HUES6 (cell line): ENCODE measurements around the gene SMIM1.
"Not testable (repeated sequence)": the region's sequence is repeated elsewhere in the genome, so short reads cannot be mapped to it uniquely, and the experiment has no call there.

Experiments
- H3K27ac ChIP-seq: 2 replicates; pipeline ENCODE4 v1.7.0; 2013; ENCODE audit warnings: low read depth, mild to moderate bottlenecking, low read length, inconsistent platforms
- H3K27me3 ChIP-seq: 2 replicates; pipeline ENCODE4 v1.6.1; 2013; ENCODE audit warnings: low read length; ENCODE audit not compliant: control insufficient read depth, insufficient read depth
- H3K36me3 ChIP-seq: 2 replicates; pipeline ENCODE4 v1.6.1; 2013; ENCODE audit warnings: low read length; ENCODE audit not compliant: control insufficient read depth, insufficient read depth
- H3K4me1 ChIP-seq: 2 replicates; pipeline ENCODE4 v1.6.1; 2013; ENCODE audit warnings: low read length; ENCODE audit not compliant: control insufficient read depth, insufficient read depth
- H3K4me3 ChIP-seq: 2 replicates; pipeline ENCODE4 v1.5.1; 2013; ENCODE audit warnings: low read depth, low read length
- H3K9ac ChIP-seq: one replicate; pipeline ENCODE4 v1.6.1; 2013; ENCODE audit warnings: mild to moderate bottlenecking, low read length
- H3K9me3 ChIP-seq: 2 replicates; pipeline ENCODE4 v1.6.1; 2013; ENCODE audit warnings: low read depth, low read length; ENCODE audit not compliant: control insufficient read depth, insufficient read depth

The SMIM1 gene, protein sequence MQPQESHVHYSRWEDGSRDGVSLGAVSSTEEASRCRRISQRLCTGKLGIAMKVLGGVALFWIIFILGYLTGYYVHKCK

DNA sequence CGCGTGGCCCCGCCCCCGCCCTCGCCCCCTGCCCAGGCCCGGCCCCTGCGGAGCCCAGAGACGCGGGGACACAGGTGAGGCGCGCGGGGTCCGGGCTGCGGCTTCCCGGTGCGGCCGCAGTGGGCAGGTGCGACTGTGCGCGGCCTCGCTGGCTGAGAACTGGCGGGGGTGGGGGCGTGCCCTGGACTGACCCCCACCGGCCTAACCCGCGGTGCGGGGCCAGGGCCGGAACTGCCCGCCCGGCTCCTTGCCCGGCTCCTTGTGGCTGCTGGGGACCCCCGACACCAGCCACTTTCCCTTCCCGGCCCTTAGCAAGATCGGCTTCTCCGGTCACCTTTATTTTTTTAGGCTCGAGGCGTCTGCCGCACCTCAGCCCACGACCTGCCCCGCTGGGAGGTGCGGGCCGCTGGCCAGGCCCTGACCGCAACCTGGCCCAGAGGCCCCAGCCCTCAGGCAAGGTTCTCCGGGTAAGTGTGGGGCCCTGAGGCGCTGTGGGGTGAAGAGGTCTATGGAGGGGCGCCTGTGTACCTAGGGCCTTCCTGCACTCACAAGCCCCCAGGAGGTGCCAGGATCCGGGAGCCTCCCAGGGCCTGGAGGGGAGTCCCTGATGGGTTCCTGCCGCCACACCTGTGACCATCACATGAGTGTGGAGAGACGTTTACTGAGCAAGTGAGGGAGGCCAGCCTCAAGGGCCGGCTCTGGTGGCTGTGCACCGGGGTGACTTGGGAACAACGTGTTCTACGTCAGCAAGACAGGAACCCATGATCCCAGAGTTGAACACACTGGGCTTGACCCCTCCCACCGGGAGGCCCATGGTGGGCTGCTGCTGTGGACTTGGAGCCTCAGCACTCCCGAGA lies at the start of gene SMIM1:
SMIM1 (plus strand) TSS at position 35 of the 857 bp plus-strand sequence. CDS start 2,625 bp downstream, outside the sequence.
- no peaks in the 10 kb centered on the region; the same call in 1 of the 2 replicates for H3K27me3 ChIP-seq
- 0 out of 2 replicates have a peak, but pooled peaks cover 1% of the 10 kb centered on the region for H3K36me3 ChIP-seq
- H3K9ac ChIP-seq, result peak within 1 kb of the TSS; percentile 20
- H3K4me3 ChIP-seq, result peak within 1 kb of the TSS; percentile 69
- H3K9me3 ChIP-seq, result no peaks in the 10 kb centered on the region
- peaks cover 37% of the 10 kb centered on the region for H3K4me1 ChIP-seq
- H3K27ac ChIP-seq, result no peak within 1 kb of the TSS

DNA sequence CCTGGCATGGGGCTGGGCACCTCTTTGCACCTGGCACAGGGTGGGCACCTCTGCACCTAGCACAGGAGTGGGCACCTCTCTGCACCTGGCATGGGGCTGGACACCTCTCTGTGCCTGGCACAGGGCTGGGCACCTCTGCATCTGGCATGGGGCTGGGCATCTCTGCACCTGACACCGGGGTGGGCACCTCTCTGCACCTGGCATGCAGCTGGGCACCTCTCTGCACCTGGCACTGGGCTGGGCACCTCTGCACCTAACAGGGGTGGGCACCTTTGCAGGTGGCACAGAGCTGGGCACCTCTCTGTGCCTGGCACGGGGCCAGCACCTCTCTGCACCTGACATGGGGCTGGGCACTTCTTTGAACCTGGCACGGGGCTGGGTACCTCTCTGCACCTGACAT lies 49.7 kb upstream of the SMIM1 start:
- H3K9me3 ChIP-seq, result no peaks in the 10 kb centered on the region
- H3K4me3 ChIP-seq, result no peak overlapping the region
- no peak overlapping the region for H3K27ac ChIP-seq
- peaks cover 5% of the 10 kb centered on the region; the same call in 1 of the 2 replicates for H3K27me3 ChIP-seq
- H3K9ac ChIP-seq, result no peak overlapping the region
- H3K36me3 ChIP-seq, result no peaks in the 10 kb centered on the region
- H3K4me1 ChIP-seq, result peaks cover 5% of the 10 kb centered on the region; the same call in 1 of the 2 replicates

DNA sequence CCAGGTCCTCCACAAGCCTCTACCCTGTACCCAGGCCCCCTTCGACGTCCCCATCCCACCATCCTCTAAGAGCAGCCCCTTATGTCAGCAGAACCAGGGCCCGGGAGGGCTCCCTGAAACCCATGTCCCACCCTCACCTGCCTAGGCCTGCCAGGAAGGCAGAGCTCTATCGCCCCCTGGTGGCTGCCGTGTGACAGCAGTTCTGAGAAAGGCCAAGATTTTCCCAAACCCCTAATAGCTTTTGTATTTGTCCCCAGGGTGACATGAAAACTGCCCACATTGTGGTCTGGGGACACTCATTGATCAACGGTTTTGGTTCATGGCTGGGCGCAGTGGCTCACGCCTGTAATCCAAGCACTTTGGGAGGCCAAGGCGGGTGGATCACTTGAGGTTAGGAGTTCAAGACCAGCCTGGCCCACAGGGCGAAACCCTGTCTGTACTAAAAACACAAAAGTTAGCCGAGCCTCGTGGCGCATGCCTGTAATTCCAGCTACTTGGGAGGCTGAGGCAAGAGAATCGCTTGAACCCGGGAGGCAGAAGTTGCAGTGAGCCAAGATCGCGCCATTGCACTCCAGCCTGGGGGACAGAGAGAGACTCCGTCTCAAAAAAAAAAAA lies 48.0 kb upstream of the SMIM1 start:
- not testable (repeated sequence) for H3K9me3 ChIP-seq, H3K4me1 ChIP-seq, H3K4me3 ChIP-seq, H3K36me3 ChIP-seq, H3K9ac ChIP-seq, H3K27ac ChIP-seq
- H3K27me3 ChIP-seq, result peaks cover 16% of the 10 kb centered on the region; the same call in 1 of the 2 replicates

DNA sequence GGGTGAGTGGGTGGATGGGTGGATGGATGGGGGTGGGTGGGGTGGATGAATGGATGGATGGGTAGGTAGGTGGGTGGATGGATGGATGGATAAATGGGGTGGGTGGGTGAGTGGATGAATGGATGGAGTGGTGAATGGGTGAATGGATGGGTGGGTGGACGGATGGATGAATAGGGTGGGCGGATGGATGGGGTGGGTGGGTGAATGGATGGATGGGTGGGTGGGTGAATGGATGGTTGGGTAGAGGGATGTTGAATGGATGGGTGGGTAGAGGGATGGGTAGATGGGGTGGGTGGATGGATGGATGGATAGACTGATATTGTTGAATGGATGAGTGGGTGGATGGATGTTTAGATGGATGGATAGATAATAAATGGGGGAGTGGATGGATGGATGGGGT lies 47.2 kb upstream of the SMIM1 start:
- no peak overlapping the region for H3K4me3 ChIP-seq

DNA sequence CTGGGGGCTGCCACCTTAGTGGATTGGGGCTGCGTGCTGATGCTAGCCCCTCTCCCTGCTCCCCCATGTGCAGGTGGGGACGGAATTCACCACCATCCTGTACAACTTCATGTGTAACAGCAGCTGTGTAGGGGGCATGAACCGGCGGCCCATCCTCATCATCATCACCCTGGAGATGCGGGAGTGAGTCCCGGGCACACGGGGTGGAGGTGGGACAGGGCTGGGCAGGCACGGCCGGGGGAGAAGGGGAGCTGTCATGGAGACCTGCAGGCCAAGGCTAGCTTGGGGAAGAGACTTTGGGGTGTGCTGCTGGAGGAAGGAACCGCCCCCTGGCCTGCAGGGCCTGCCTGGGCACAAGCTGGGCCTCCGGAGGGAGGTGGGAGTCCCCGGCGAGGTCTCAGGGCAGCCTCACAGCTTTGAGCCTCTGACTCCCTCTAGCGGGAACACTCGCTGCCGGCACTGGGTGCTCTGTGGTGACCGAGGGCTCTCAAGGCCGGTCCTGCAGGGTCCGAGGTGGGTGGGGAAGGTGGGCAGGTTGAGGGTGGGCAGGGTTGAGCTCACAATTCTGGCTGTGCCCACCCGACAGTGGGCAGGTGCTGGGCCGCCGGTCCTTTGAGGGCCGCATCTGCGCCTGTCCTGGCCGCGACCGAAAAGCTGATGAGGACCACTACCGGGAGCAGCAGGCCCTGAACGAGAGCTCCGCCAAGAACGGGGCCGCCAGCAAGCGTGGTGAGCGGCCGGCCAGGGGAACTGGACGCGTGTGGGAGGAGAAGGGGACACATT lies 45.3 kb upstream of the SMIM1 start:
- no peak overlapping the region for H3K27ac ChIP-seq

More for the DNA sequence above, 47.2 kb upstream of the SMIM1 start:
- Histone ChIP-seq H3K36me3 (no peaks in the 10 kb centered on the region), H3K27ac (no peak overlapping the region), H3K27me3 (peaks cover 16% of the 10 kb centered on the region; the same call in 1 of the 2 replicates), H3K9me3 (no peaks in the 10 kb centered on the region), H3K4me1 (0 out of 2 replicates have a peak, but pooled peaks cover under 1% of the 10 kb centered on the region), H3K9ac (no peak overlapping the region)

DNA sequence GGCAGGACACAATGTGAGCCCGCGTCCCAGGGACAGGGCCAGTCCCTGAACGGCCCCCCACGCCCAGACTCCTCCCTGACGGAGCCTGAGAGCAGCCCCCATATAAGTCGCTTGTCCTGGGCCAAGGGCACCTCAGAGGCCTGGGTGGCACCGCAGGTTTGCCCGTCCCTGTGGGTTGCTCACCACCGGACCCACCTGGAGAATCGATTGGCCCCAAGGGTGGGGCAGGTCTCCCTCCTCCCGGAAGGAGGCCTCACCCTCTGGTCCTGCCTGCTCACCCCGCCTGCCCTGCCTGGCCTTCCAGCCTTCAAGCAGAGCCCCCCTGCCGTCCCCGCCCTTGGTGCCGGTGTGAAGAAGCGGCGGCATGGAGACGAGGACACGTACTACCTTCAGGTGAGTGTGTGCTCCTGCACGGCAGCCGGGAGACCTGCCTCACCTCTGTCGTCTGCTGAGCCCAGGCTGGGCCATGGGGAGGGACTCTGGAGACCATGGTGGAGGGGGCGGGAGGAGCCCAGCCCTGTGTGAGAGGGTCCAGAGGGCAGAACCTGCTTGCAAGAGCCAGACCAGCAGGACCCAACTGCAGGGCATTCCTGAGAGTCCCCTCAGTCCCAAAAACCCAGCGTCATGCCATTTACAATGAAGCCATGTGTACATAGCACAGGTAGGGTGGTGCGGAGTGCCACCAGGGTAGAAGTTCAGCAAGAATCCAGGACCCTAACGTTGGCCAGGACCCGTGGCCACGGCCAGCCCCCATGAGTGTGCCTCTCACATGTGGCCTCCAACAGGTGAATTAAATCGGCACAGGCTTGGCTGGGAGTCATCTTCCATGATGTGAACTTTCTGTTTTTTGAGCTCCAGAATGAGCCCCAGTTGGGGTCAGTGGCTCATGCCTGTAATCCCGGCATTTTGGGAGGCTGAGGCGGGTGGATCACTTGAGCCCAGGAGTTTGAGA lies 44.4 kb upstream of the SMIM1 start:
- Histone ChIP-seq H3K4me1 (peaks cover 3% of the 10 kb centered on the region; the same call in 1 of the 2 replicates), H3K9me3 (no peaks in the 10 kb centered on the region)

More for the DNA sequence above, 45.3 kb upstream of the SMIM1 start:
- H3K27me3 ChIP-seq, result peaks cover 16% of the 10 kb centered on the region; the same call in 1 of the 2 replicates
- H3K4me3 ChIP-seq, result no peak overlapping the region
- H3K36me3 ChIP-seq, result no peaks in the 10 kb centered on the region
- H3K9me3 ChIP-seq, result no peaks in the 10 kb centered on the region
- no peaks in the 10 kb centered on the region for H3K4me1 ChIP-seq
- no peak overlapping the region for H3K9ac ChIP-seq

DNA sequence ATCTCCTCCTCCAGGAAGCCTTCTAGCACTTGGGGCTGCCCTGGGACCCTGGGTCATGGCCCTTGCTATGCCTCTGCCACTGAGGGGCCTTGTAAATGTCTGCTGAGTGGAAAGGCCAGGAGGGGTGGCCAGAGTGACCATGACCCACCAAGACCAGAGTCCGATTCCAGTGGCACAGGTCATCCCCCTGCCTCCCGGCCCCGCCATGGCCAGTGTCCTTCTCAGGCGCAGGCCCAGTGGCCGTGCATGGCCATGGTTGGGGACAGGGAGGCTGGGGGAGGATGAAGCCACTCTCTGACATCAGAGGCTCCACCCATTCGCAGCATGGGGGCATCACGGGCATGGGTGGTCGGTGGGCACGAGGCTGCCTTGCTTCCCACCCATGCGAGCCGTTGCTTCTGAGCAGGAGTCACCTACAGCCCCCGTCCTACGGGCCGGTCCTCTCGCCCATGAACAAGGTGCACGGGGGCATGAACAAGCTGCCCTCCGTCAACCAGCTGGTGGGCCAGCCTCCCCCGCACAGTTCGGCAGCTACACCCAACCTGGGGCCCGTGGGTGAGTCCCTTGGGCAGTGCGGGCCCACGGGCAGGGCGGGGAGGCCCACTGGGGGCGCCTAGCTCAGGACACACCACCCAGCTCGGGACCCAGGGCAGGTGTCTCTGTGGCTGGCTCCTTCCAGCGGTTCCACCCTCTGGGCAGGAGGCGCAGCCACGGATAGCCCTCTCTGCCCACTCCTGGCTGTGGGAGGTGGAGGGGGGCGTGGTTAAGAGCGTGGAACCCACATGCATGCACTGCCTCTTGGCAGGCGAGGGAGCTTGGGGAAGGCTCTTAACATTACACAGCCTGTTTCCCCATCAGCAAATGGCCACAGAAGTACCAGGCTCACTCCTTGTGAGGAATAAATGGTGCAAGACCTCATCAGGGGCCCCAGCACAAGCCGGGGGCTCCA lies 42.7 kb upstream of the SMIM1 start:
- H3K36me3 ChIP-seq, result no peaks in the 10 kb centered on the region
- no peaks in the 10 kb centered on the region for H3K9me3 ChIP-seq

More for the DNA sequence above, 44.4 kb upstream of the SMIM1 start:
- no peak overlapping the region for H3K27ac ChIP-seq
- no peak overlapping the region for H3K9ac ChIP-seq
- peaks cover 16% of the 10 kb centered on the region; the same call in 1 of the 2 replicates for H3K27me3 ChIP-seq
- H3K36me3 ChIP-seq, result no peaks in the 10 kb centered on the region
- no peak overlapping the region for H3K4me3 ChIP-seq

DNA sequence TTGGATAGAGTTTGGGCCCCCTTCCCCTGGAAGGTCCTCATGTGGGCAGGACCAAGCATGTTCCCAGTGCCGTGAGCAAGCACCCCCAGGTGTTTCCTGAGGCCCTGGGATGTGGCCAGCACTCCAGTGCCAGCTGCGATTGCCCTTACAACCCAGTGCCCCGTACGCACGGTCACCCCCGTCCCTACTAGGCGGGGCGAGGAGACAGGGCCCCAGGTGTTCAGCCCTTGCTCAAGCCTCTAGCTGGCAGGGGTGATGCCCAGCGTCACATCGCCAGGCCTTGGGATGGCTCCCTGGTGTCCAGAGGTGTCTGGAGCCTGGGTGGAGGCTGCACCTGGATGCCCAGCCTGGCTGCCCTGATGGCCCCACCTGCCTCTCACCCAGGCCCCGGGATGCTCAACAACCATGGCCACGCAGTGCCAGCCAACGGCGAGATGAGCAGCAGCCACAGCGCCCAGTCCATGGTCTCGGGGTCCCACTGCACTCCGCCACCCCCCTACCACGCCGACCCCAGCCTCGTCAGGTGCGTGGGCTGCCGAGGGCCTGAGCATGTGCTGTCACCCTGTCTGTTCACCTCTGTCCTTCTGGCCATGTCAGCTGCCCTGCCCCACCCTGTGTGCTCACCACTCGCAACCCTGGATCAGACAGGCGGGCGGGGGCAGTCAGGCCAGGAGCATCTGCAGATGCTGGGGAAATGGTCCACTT lies 41.9 kb upstream of the SMIM1 start:
- Histone ChIP-seq H3K9me3 (no peaks in the 10 kb centered on the region), H3K4me3 (no peak overlapping the region), H3K9ac (no peak overlapping the region), H3K27me3 (peaks cover 16% of the 10 kb centered on the region; the same call in 1 of the 2 replicates), H3K36me3 (peaks cover 4% of the 10 kb centered on the region), H3K27ac (no peak overlapping the region), H3K4me1 (peaks cover 13% of the 10 kb centered on the region; the same call in 1 of the 2 replicates)

More for the DNA sequence above, 42.7 kb upstream of the SMIM1 start:
- peaks cover 16% of the 10 kb centered on the region; the same call in 1 of the 2 replicates for H3K27me3 ChIP-seq
- H3K9ac ChIP-seq, result no peak overlapping the region
- no peak overlapping the region for H3K27ac ChIP-seq
- peaks cover 13% of the 10 kb centered on the region; the same call in 1 of the 2 replicates for H3K4me1 ChIP-seq
- H3K4me3 ChIP-seq, result no peak overlapping the region
